Islet precursor cell (in vitro differentiated cells): ENCODE data around the gene CAMK2A.

ENCODE experiments used
- DNase-seq: peaks from one replicate; pipeline ENCODE4 v3.0.0-alpha.2; 2018

Gene CAMK2A

GRCh38 chr5:150299571-150300327 is 10.2 kb upstream of the CAMK2A start:
- no peak for DNase-seq

DNA sequence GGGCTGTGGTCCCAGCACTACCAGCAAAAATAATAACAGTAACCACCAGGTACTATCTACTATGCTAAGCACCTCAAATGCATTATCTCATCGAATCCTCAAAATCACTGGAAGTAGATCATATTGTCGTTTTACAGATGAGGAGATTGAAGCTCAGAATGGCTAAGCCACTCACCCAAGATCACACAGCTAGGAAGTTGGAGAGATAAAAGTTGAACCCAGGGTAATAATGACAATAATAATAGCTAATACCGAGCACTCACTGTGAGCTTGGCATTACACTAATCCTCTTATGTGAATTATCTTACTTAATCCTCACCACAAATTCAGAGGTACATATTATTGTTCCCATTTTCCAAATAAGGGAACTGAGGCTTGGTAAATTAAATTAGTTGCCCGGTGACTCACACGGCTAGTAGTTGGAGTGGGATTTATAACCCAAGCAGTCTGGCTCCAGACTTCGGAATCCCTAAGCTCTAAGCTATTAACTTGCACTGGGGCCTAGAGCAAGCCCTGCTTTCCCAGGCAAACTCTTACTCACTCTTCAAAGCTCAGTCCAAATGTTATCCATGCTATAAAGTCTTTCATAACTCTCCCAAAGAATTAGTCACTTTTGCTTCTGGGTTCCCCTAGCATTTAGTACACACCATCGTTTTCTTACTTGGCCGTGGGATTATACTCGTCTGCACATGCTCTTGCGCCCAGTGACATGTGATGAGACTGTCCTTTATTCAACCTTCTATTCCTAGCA is 9.3 kb upstream of the CAMK2A start:
- DNase-seq = peak; percentile 71

GRCh38 chr5:150297934-150298595 is 8.5 kb upstream of the CAMK2A start:
- no peak for DNase-seq

DNA sequence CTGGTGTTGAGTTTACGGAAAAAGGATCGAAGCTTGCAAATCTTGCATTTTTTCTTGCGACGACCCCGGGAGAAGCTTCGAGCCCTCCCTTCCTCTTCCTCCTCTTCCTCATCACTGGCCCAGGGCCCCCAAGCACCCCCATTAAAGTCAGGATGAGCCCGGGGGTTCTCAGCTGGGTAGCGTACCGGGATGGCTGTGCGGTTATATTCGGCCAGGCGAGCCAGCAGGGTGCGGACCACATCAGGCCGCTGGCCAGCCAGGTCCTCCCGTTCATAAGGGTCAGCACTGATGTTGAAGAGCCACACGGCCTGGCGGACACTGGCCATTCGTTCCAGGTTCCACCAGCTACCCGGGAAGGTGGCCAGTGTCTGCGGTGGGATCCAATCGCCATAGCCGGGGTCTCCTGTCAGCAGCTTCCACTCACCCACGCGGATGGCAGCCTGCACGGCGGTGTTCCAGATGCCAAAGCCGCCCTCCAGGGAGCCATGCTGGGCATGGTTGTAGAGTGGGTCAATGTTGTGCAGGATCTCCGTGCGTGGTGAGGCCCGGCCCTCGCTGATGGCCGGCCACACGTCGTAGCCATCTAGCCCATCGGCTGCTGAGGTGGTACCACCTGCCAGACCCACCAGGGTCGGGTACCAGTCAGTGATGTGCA is 7.8 kb upstream of the CAMK2A start:
- no peak for DNase-seq

GRCh38 chr5:150296496-150296895 is 6.9 kb upstream of the CAMK2A start:
- DNase-seq = no peak

- no peak for DNase-seq
Observed at GRCh38 chr5:150295741-150296486, 6.3 kb upstream of the CAMK2A start.

DNA sequence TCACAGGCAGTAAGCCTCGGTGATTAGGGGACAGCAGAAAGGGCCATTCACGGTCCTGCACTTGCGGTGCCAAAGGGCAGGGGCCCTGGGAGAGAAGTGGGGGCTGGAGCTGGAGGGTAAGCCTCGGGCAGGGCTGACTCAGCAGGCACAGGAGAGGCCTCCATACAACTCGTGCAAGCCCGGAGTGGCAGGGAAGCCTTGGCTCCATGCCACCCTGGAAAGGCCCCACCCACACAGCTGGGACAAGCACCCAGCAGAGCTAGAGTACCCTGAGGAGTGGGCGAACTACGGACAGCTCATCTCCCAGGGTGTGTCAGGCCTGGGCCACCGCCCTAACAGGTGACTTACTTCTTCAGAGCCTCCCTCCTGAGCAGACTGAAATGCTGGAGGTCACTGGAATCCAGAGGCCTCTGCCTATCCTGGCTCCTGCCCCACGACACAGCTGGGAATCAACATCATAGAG is 5.6 kb upstream of the CAMK2A start:
- no peak for DNase-seq

DNA sequence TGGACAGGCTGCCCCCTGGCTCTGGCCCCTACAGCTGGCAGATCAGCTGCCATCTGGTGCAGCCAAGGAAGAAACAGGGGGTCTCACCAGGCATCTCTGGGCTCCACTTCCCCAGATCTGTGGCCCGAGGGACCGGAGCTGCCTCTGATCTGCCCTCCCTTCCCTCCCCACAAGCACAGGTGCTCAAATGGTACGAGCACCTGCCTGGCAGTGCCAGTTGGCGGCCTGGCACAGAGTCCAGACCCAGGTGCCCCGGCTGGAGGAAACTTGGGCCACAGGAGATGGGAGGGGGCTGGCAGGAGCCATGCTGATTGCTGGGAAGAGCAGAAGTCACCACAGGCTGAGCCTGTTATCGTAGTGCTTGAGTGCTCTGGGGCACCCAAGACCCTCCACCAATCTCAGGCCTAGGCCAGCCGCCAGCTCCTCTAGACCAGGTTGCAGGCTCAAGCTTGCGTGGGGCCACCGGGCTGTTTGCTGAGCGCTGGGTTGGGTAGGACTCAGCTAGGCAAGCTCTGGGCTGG is 5.0 kb upstream of the CAMK2A start:
- DNase-seq = no peak

GRCh38 chr5:150293091-150293941 is 3.7 kb upstream of the CAMK2A start:
- DNase-seq = no peak

DNA sequence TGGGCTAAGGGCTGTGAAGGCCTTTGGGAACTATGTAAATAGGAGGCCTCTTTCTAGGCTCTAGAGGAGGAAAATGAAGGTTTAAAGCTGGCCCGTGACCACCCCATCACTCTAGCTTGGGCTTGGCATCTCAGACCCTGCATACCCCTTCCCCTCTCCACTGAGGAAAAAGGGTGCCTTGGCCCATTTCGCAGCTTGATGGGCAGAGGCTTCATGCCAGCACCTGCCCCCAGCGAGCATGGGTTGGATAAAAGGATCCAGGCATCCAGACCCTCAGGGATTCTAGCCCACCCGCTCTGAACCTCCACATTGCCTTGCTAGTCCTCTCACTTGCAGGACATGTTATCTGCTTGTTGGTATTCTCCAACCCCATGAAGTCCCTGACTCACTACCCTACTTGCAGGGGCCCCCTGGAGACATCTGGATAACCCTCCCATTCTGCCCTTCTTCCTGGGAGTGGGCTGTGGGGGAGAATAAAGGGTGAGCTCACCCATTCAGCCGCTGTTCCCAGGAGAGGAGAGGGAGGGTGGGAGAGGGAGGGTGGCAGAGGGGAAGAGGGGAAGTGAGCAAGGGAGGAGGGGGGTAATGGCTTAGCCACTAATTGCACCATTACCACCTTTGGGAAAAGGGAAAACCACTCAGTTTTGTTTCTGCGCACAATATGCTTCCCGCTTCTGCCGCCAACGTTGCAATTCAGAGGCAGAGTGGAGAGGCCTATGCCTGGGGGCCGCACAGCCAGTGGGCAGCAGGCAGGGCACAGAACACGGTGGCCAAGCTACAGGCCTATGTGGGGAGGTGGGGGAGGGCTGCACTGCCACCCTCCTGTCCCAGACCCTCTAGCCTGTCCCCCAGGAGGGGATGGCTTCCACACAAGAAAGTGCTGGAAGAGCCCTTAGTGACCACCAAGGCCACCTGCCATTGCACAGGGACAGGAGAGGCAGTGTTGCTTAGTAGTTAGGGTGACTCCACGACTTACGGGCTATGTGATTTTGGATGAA is 2.1 kb upstream of the CAMK2A start:
- no peak for DNase-seq

DNA sequence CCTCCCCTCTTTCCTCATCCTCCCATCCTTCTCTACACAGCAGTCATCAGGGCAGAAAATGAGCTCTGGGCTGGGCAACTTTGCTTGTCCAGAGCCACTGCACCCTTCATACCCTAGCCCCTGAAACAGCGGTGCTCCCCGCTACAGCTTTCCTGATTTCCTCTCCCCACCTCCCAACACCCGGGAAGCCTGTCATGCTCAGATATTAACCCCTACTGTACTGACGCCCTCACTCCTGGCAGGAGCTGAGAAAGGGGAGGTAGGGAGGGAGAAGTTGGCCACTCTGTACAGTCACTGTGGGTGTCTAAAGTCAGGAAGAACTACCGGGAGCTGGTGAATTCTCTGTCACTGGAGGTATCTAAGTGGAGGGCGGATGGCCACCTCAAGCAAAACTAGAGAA is 782 bp downstream of the CAMK2A start:
- no peak for DNase-seq

- no peak for DNase-seq
Observed at GRCh38 chr5:150288361-150288760, 1.2 kb downstream of the CAMK2A start.

- DNase-seq = peak; percentile 82
Observed at GRCh38 chr5:150286820-150287219, 2.8 kb downstream of the CAMK2A start.

DNA sequence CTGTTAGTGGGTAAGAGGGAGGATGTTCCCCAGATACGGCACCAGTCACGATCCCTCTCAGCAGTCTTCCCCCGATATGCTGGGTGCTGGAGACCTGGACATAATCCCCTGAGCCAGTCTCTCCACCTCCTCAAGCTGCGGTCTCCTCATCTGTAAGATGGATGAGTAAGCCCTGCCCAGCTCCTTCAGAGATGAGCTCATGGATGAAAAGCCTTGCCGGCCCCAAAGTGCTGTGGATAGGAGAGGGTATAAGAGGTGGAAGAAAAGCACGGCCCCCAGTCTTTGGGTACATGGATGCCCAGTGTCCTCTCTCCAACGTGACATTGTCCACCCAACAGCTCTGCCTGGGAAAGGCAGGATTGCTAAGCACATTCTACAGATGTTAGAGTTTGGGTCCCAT is 4.5 kb downstream of the CAMK2A start:
- no peak for DNase-seq

DNA sequence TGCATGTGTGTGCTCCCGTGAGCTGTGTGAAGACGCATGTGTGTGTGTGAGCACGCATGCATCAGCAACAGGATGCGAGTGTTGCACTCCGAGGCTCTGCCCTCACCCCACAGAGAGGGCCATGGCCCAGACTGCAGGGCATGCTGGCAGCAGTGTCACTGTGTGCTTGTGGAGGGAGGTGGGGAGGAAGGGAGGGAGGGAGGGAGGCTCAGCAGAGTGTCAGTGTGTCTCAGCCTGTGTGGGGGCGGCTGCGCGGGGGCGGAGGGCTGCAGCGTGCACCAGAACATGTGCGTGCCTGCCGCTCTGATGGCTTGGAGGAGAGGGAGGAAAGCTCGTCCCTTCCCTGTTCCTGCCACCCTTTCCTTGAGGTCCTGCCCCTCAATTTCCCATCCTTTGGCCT is 5.3 kb downstream of the CAMK2A start:
- DNase-seq = no peak

- DNase-seq = no peak
Observed at GRCh38 chr5:150283904-150284303, 5.7 kb downstream of the CAMK2A start.

- no peak for DNase-seq
Observed at GRCh38 chr5:150281987-150282386, 7.6 kb downstream of the CAMK2A start.

GRCh38 chr5:150279330-150280020 is 10.1 kb downstream of the CAMK2A start:
- no peak for DNase-seq

DNA sequence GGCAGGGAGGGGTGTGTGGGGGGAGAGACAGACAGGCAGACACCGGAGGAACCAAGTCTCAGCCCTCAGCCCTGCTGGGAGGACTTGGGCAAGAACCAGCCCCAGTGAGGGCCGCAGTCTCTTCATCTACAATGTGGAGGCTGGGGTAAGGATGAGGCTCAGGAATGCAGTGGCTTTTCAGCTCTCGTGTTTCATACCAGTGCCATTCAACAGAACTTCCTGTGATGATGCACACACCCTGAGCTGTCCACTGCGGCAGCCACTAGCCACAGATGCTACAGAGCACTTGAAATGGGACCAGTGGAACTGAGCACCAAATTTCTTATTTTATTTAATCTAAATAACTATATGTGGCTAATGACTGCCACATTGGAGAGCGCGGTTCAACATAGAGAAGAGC is 10.7 kb downstream of the CAMK2A start:
- peak; percentile 76 for DNase-seq
